GM12892 (cell line): ENCODE data around the gene PDE7B.

Source experiments
- POLR2A ChIP-seq: IDR thresholded peaks from 2 replicates; pipeline ENCODE4 v1.6.1; 2011; ENCODE audit warnings: low read depth, low read length, control low read depth
- POLR2AphosphoS5 ChIP-seq: IDR thresholded peaks from 2 replicates; pipeline ENCODE4 v1.6.1; 2011; ENCODE audit warnings: low read depth, low read length, control low read depth
- TAF1 ChIP-seq: IDR thresholded peaks from 2 replicates; pipeline ENCODE4 v1.6.1; 2011; ENCODE audit warnings: low read depth, mild to moderate bottlenecking, control low read depth, low read length, borderline replicate concordance

DNA sequence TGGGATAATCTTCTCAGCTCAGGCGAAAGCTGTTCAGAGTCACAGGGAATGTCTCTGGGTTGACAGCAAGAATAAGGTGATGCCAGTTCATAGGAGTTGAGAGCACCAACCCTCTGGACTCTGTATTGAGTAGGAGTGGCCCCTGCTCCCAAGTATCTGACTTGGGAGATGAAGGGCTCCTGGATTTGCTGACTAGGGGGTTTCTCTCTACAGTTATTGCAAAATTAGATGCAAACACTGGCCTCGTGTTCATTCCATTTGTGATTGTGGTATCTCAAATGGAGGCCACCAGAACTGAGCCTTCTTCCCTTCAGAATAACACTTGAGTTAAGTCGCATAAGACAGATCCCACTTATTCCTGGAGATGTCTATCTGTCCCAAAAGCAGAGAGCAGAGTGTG is 135.7 kb downstream of the PDE7B start:
- no peak for TF ChIP-seq POLR2AphosphoS5
- no peak for TF ChIP-seq POLR2A
- no peak for TF ChIP-seq TAF1
